CD4-positive, CD25-positive, alpha-beta regulatory T cell (primary cell): ENCODE data around the gene C5AR2. TPM values are rescaled to one million over a fixed set of nuclear protein-coding genes. Genes with fewer than 3 reads are reported as not detected.
A peak's percentile ranks its signal among the peaks of the same experiment; 100 is the strongest.

Source experiments
- ATAC-seq, 2 donors: fragments of 150-1000 bp; cut with Tn5 transposase; one replicate each; pipeline ENCODE4 v1.10.0; 2021; ENCODE audit warnings: low read depth in 2 of 2, moderate number of reproducible peaks in 2 of 2, moderate library complexity in 1 of 2
- DNase-seq, 3 donors: peaks; one replicate each; pipeline versions ENCODE4 v3.0.0 to v3.0.0-alpha.2; 2012 to 2022; ENCODE audit warnings: mixed read lengths in 1 of 3
- H3K27ac ChIP-seq: one replicate; pipeline ENCODE4 v1.7.0; 2013; ENCODE audit warnings: mild to moderate bottlenecking, low read length; ENCODE audit not compliant: insufficient read depth, poor library complexity, severe bottlenecking
- H3K27me3 ChIP-seq: one replicate; pipeline ENCODE4 v1.7.0; 2013; ENCODE audit warnings: low read length; ENCODE audit not compliant: control insufficient read depth, insufficient read depth
- H3K36me3 ChIP-seq: one replicate; pipeline ENCODE4 v1.7.0; 2013; ENCODE audit warnings: mild to moderate bottlenecking, low read length, moderate library complexity; ENCODE audit not compliant: control insufficient read depth, insufficient read depth
- H3K4me1 ChIP-seq: 2 replicates; pipeline ENCODE4 v1.7.0; 2013; ENCODE audit warnings: mild to moderate bottlenecking, low read length; ENCODE audit not compliant: insufficient read depth, control insufficient read depth, poor library complexity, severe bottlenecking
- H3K4me3 ChIP-seq: one replicate; pipeline ENCODE4 v1.7.0; 2013; ENCODE audit warnings: low read depth, mild to moderate bottlenecking, low read length, moderate library complexity
- H3K9me3 ChIP-seq, 2 experiments: 1 replicate in 1 of 2; 2 replicates in 1 of 2; pipeline ENCODE4 v1.7.0; 2013; ENCODE audit warnings: low read length in 2 of 2, mild to moderate bottlenecking in 1 of 2, moderate library complexity in 1 of 2; ENCODE audit not compliant: control insufficient read depth in 2 of 2
- H3K27ac Mint-ChIP-seq, 3 donors: one replicate each; pipeline ENCODE4 v1.8.0; 2020 to 2022; ENCODE audit warnings: mild to moderate bottlenecking in 3 of 3, mixed read lengths in 3 of 3, moderate library complexity in 2 of 3
- H3K27me3 Mint-ChIP-seq: one replicate; pipeline ENCODE4 v1.8.0; 2022; ENCODE audit warnings: mild to moderate bottlenecking, mixed read lengths
- H3K36me3 Mint-ChIP-seq: one replicate; pipeline ENCODE4 v1.8.0; 2020; ENCODE audit warnings: mixed read lengths
- H3K4me1 Mint-ChIP-seq, 4 donors: one replicate each; pipeline ENCODE4 v1.8.0; 2020 to 2022; ENCODE audit warnings: mixed read lengths in 4 of 4, mild to moderate bottlenecking in 1 of 4
- H3K4me3 Mint-ChIP-seq, 4 donors: one replicate each; pipeline ENCODE4 v1.8.0; 2020 to 2022; ENCODE audit warnings: mild to moderate bottlenecking in 4 of 4, mixed read lengths in 4 of 4, moderate library complexity in 3 of 4
- H3K9me3 Mint-ChIP-seq, 7 donors: one replicate each; pipeline ENCODE4 v1.8.0; 2020 to 2022; ENCODE audit warnings: mixed read lengths in 7 of 7, mild to moderate bottlenecking in 3 of 7, moderate library complexity in 2 of 7
- polyA plus RNA-seq, 4 donors: library from polyadenylated mRNA; unstranded; fragments of 300-500 nt; fragmentation: Illumina TruSeq; gene quantifications; one replicate each; pipeline ENCODE4 v1.2.3, GENCODE V29; 2021
- total RNA-seq: library from RNA; stranded (reverse); gene quantifications from one replicate; pipeline ENCODE4 v1.2.3, GENCODE V29; 2022

C5AR2 gene
- total and polyA plus RNA-seq, 5 donors from 2014 or later, result 0.09 to 1.9 (median 0.23) TPM

- no peak for ATAC-seq
- Histone ChIP-seq H3K9me3 (no peaks in the 10 kb centered on the region), H3K4me3 (no peak overlapping the region), H3K27me3 (no peaks in the 10 kb centered on the region), H3K27ac (no peak overlapping the region), H3K36me3 (no peaks in the 10 kb centered on the region), H3K4me1 (peaks cover 8% of the 10 kb centered on the region)
- peak; percentile 26 to 45 (median 34) for DNase-seq
- no peaks in the 10 kb centered on the region for H3K9me3 Mint-ChIP-seq
- H3K27me3 Mint-ChIP-seq, result peaks cover 10% of the 10 kb centered on the region
- peak overlapping the region in 1 of 3 donors; percentile 32 for H3K27ac Mint-ChIP-seq
- H3K4me3 Mint-ChIP-seq, result peak overlapping the region in 1 of 4 donors; percentile 54
- no peaks in the 10 kb centered on the region for H3K36me3 Mint-ChIP-seq
- H3K4me1 Mint-ChIP-seq, result peaks cover 4 to 9% (median 4%) of the 10 kb centered on the region in 4 donors
Observed at GRCh38 chr19:47305309-47305751, 26.6 kb upstream of the C5AR2 start.

- no peaks in the 10 kb centered on the region for H3K36me3 Mint-ChIP-seq
- no peak overlapping the region for H3K4me3 Mint-ChIP-seq
- H3K9me3 ChIP-seq, result no peaks in the 10 kb centered on the region
- peaks cover 8% of the 10 kb centered on the region for H3K4me1 ChIP-seq
- DNase-seq (no peak), ATAC-seq (no peak)
- no peak overlapping the region for H3K27ac Mint-ChIP-seq
- H3K4me1 Mint-ChIP-seq, result peaks cover 4 to 8% (median 4%) of the 10 kb centered on the region in 4 donors
- H3K27me3 ChIP-seq, result no peaks in the 10 kb centered on the region
- H3K27ac ChIP-seq, result no peak overlapping the region
- no peak overlapping the region for H3K4me3 ChIP-seq
- peaks cover 10% of the 10 kb centered on the region for H3K27me3 Mint-ChIP-seq
- H3K36me3 ChIP-seq, result no peaks in the 10 kb centered on the region
- H3K9me3 Mint-ChIP-seq, result no peaks in the 10 kb centered on the region
Observed at GRCh38 chr19:47306303-47306702, 25.7 kb upstream of the C5AR2 start.

GRCh38 chr19:47309038-47309437, 22.9 kb upstream of the C5AR2 start:
- Mint-ChIP-seq H3K4me1 (peaks cover 4 to 5% (median 4%) of the 10 kb centered on the region in 4 donors), H3K27me3 (peaks cover 17% of the 10 kb centered on the region), H3K9me3 (peaks cover 0 to 1% (median 0%) of the 10 kb centered on the region in 7 donors), H3K27ac (no peak overlapping the region), H3K36me3 (no peaks in the 10 kb centered on the region), H3K4me3 (no peak overlapping the region)
- ATAC-seq (no peak), DNase-seq (no peak)
- Histone ChIP-seq H3K36me3 (no peaks in the 10 kb centered on the region), H3K4me1 (peaks cover 5% of the 10 kb centered on the region), H3K9me3 (no peaks in the 10 kb centered on the region), H3K4me3 (no peak overlapping the region), H3K27me3 (no peaks in the 10 kb centered on the region), H3K27ac (no peak overlapping the region)

GRCh38 chr19:47309608-47310007, 22.4 kb upstream of the C5AR2 start, which contains the start of gene C5AR1:
Gene C5AR1, plus strand, starts transcription at chr19:47309861. Its CDS starts 35 bp downstream, at chr19:47309896.
- H3K4me1 ChIP-seq, result peaks cover 5% of the 10 kb centered on the region
- Mint-ChIP-seq H3K4me1 (peaks cover 4 to 5% (median 4%) of the 10 kb centered on the region in 4 donors), H3K27me3 (peaks cover 17% of the 10 kb centered on the region), H3K27ac (no peak within 1 kb of the TSS), H3K4me3 (no peak within 1 kb of the TSS), H3K9me3 (peaks cover 0 to 1% (median 0%) of the 10 kb centered on the region in 7 donors), H3K36me3 (no peaks in the 10 kb centered on the region)
- no peaks in the 10 kb centered on the region for H3K36me3 ChIP-seq
- no peaks in the 10 kb centered on the region for H3K9me3 ChIP-seq
- H3K4me3 ChIP-seq, result no peak within 1 kb of the TSS
- H3K27ac ChIP-seq, result no peak within 1 kb of the TSS
- DNase-seq, result no peak
- ATAC-seq, result no peak
- H3K27me3 ChIP-seq, result no peaks in the 10 kb centered on the region

- Mint-ChIP-seq H3K36me3 (no peaks in the 10 kb centered on the region), H3K27ac (no peak overlapping the region), H3K9me3 (peaks cover 0 to 1% (median 0%) of the 10 kb centered on the region in 7 donors), H3K4me3 (no peak overlapping the region), H3K4me1 (peaks cover under 1 to 1% (median 1%) of the 10 kb centered on the region in 4 donors), H3K27me3 (peaks cover 14% of the 10 kb centered on the region)
- H3K4me1 ChIP-seq, result peaks cover 1% of the 10 kb centered on the region
- H3K36me3 ChIP-seq, result no peaks in the 10 kb centered on the region
- H3K9me3 ChIP-seq, result no peaks in the 10 kb centered on the region
- no peaks in the 10 kb centered on the region for H3K27me3 ChIP-seq
- H3K27ac ChIP-seq, result no peak overlapping the region
- no peak for ATAC-seq
- no peak overlapping the region for H3K4me3 ChIP-seq
- DNase-seq, result no peak
Observed at GRCh38 chr19:47310323-47310722, 21.7 kb upstream of the C5AR2 start.

GRCh38 chr19:47310819-47311218, 21.2 kb upstream of the C5AR2 start:
- Mint-ChIP-seq H3K9me3 (peaks cover 0 to 1% (median 0%) of the 10 kb centered on the region in 7 donors), H3K4me1 (no peaks in the 10 kb centered on the region), H3K27me3 (peaks cover 12% of the 10 kb centered on the region), H3K4me3 (no peak overlapping the region), H3K36me3 (no peaks in the 10 kb centered on the region), H3K27ac (no peak overlapping the region)
- Histone ChIP-seq H3K4me1 (no peaks in the 10 kb centered on the region), H3K27ac (no peak overlapping the region), H3K27me3 (no peaks in the 10 kb centered on the region), H3K36me3 (no peaks in the 10 kb centered on the region), H3K4me3 (no peak overlapping the region), H3K9me3 (no peaks in the 10 kb centered on the region)
- DNase-seq (no peak), ATAC-seq (no peak)

GRCh38 chr19:47312366-47313006, 19.5 kb upstream of the C5AR2 start:
- Histone ChIP-seq H3K27me3 (no peaks in the 10 kb centered on the region), H3K4me3 (no peak overlapping the region), H3K9me3 (no peaks in the 10 kb centered on the region), H3K4me1 (no peaks in the 10 kb centered on the region), H3K36me3 (no peaks in the 10 kb centered on the region), H3K27ac (no peak overlapping the region)
- no peak overlapping the region for H3K27ac Mint-ChIP-seq
- peaks cover 0 to 1% (median 0%) of the 10 kb centered on the region in 7 donors for H3K9me3 Mint-ChIP-seq
- no peak for DNase-seq
- H3K36me3 Mint-ChIP-seq, result no peaks in the 10 kb centered on the region
- no peaks in the 10 kb centered on the region for H3K4me1 Mint-ChIP-seq
- no peak for ATAC-seq
- H3K4me3 Mint-ChIP-seq, result no peak overlapping the region
- H3K27me3 Mint-ChIP-seq, result peaks cover 12% of the 10 kb centered on the region

GRCh38 chr19:47313754-47314295, 18.1 kb upstream of the C5AR2 start:
- Histone ChIP-seq H3K36me3 (no peaks in the 10 kb centered on the region), H3K27ac (no peak overlapping the region), H3K4me1 (no peaks in the 10 kb centered on the region), H3K9me3 (no peaks in the 10 kb centered on the region), H3K27me3 (no peaks in the 10 kb centered on the region), H3K4me3 (no peak overlapping the region)
- no peaks in the 10 kb centered on the region for H3K4me1 Mint-ChIP-seq
- no peak overlapping the region for H3K27ac Mint-ChIP-seq
- no peaks in the 10 kb centered on the region for H3K36me3 Mint-ChIP-seq
- DNase-seq (no peak), ATAC-seq (no peak)
- H3K27me3 Mint-ChIP-seq, result peaks cover 12% of the 10 kb centered on the region
- no peak overlapping the region for H3K4me3 Mint-ChIP-seq
- peaks cover 0 to 1% (median 0%) of the 10 kb centered on the region in 7 donors for H3K9me3 Mint-ChIP-seq
